ENCODE results near the gene SERPINA5.

Gene SERPINA5

GRCh38 chr14:94568186-94568585 lies 13.0 kb upstream of the SERPINA5 start:
- no peak overlapping the region for H3K4me3 ChIP-seq (ENCODE audit: low read depth in 1 of 2, low read length in 2 of 2)
- no peak overlapping the region for H3K27ac ChIP-seq (ENCODE audit: low read depth, low read length)
- no peak overlapping the region for H3K9ac ChIP-seq (ENCODE audit: low read depth in 1 of 2, low read length in 2 of 2)
- peaks cover 0 to 5% of the 10 kb centered on the region in 2 donors for H3K4me1 ChIP-seq (ENCODE audit: control insufficient read depth in 1 of 2, insufficient read depth in 2 of 2, low read length in 2 of 2)
- no peaks in the 10 kb centered on the region for H3K36me3 ChIP-seq (ENCODE audit: control insufficient read depth in 1 of 2, insufficient read depth in 2 of 2, low read length in 2 of 2)
- H3K27me3 ChIP-seq (ENCODE audit: control insufficient read depth in 1 of 2, insufficient read depth in 2 of 2, low read length in 2 of 2) = no peaks in the 10 kb centered on the region
- H3K9me3 ChIP-seq (ENCODE audit: control insufficient read depth in 1 of 2, low read length in 2 of 2) = no peaks in the 10 kb centered on the region

GRCh38 chr14:94569381-94570001 lies 11.7 kb upstream of the SERPINA5 start:
- Histone ChIP-seq H3K27me3 (ENCODE audit: control insufficient read depth in 1 of 2, insufficient read depth in 2 of 2, low read length in 2 of 2) (no peaks in the 10 kb centered on the region), H3K27ac (ENCODE audit: low read depth, low read length) (no peak overlapping the region), H3K4me1 (ENCODE audit: control insufficient read depth in 1 of 2, insufficient read depth in 2 of 2, low read length in 2 of 2) (peaks cover 0 to 5% of the 10 kb centered on the region in 2 donors), H3K9me3 (ENCODE audit: control insufficient read depth in 1 of 2, low read length in 2 of 2) (no peaks in the 10 kb centered on the region), H3K36me3 (ENCODE audit: control insufficient read depth in 1 of 2, insufficient read depth in 2 of 2, low read length in 2 of 2) (no peaks in the 10 kb centered on the region), H3K9ac (ENCODE audit: low read depth in 1 of 2, low read length in 2 of 2) (no peak overlapping the region), H3K4me3 (ENCODE audit: low read depth in 1 of 2, low read length in 2 of 2) (no peak overlapping the region)

DNA sequence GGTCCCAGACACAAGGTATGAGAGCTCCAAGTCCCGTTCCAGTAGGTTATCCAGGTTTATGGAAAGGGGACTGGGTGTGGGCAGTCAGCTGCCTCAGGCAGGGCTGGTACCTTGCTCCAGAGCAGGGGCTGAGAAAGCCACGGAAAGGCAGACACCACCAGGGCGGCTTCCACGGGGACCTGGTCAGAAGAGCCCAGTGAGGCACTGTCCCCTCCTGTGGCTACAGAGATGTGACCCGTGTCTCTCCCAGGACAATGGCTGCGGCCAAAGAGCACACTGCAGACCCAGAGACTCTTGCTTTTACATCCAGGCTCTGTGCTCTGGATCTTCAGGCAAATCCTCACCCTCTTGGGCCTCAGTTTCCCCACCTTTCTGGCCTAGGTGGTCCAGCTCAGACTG lies 11.2 kb upstream of the SERPINA5 start:
- Histone ChIP-seq H3K27ac (ENCODE audit: low read depth, low read length) (no peak overlapping the region), H3K4me3 (ENCODE audit: low read depth in 1 of 2, low read length in 2 of 2) (no peak overlapping the region)

GRCh38 chr14:94570440-94570839 lies 10.8 kb upstream of the SERPINA5 start:
- Histone ChIP-seq H3K27me3 (ENCODE audit: control insufficient read depth in 1 of 2, insufficient read depth in 2 of 2, low read length in 2 of 2) (no peaks in the 10 kb centered on the region), H3K4me1 (ENCODE audit: control insufficient read depth in 1 of 2, insufficient read depth in 2 of 2, low read length in 2 of 2) (peaks cover 0 to 5% of the 10 kb centered on the region in 2 donors), H3K27ac (ENCODE audit: low read depth, low read length) (no peak overlapping the region), H3K4me3 (ENCODE audit: low read depth in 1 of 2, low read length in 2 of 2) (no peak overlapping the region), H3K36me3 (ENCODE audit: control insufficient read depth in 1 of 2, insufficient read depth in 2 of 2, low read length in 2 of 2) (no peaks in the 10 kb centered on the region), H3K9me3 (ENCODE audit: control insufficient read depth in 1 of 2, low read length in 2 of 2) (no peaks in the 10 kb centered on the region), H3K9ac (ENCODE audit: low read depth in 1 of 2, low read length in 2 of 2) (no peak overlapping the region)

More for the DNA sequence above, 11.2 kb upstream of the SERPINA5 start:
- Histone ChIP-seq H3K36me3 (ENCODE audit: control insufficient read depth in 1 of 2, insufficient read depth in 2 of 2, low read length in 2 of 2) (no peaks in the 10 kb centered on the region), H3K4me1 (ENCODE audit: control insufficient read depth in 1 of 2, insufficient read depth in 2 of 2, low read length in 2 of 2) (peaks cover 0 to 5% of the 10 kb centered on the region in 2 donors), H3K9ac (ENCODE audit: low read depth in 1 of 2, low read length in 2 of 2) (no peak overlapping the region), H3K9me3 (ENCODE audit: control insufficient read depth in 1 of 2, low read length in 2 of 2) (no peaks in the 10 kb centered on the region), H3K27me3 (ENCODE audit: control insufficient read depth in 1 of 2, insufficient read depth in 2 of 2, low read length in 2 of 2) (no peaks in the 10 kb centered on the region)

- no peaks in the 10 kb centered on the region for H3K27me3 ChIP-seq (ENCODE audit: control insufficient read depth in 1 of 2, insufficient read depth in 2 of 2, low read length in 2 of 2)
- no peak overlapping the region for H3K9ac ChIP-seq (ENCODE audit: low read depth in 1 of 2, low read length in 2 of 2)
- no peak overlapping the region for H3K4me3 ChIP-seq (ENCODE audit: low read depth in 1 of 2, low read length in 2 of 2)
- no peak overlapping the region for H3K27ac ChIP-seq (ENCODE audit: low read depth, low read length)
- no peaks in the 10 kb centered on the region for H3K36me3 ChIP-seq (ENCODE audit: control insufficient read depth in 1 of 2, insufficient read depth in 2 of 2, low read length in 2 of 2)
- H3K9me3 ChIP-seq (ENCODE audit: control insufficient read depth in 1 of 2, low read length in 2 of 2) = no peaks in the 10 kb centered on the region
- peaks cover 0 to 5% of the 10 kb centered on the region in 2 donors for H3K4me1 ChIP-seq (ENCODE audit: control insufficient read depth in 1 of 2, insufficient read depth in 2 of 2, low read length in 2 of 2)
Measured at GRCh38 chr14:94571395-94571794, 9.8 kb upstream of the SERPINA5 start.

GRCh38 chr14:94571950-94572349 lies 9.3 kb upstream of the SERPINA5 start:
- Histone ChIP-seq H3K9me3 (ENCODE audit: control insufficient read depth in 1 of 2, low read length in 2 of 2) (no peaks in the 10 kb centered on the region), H3K9ac (ENCODE audit: low read depth in 1 of 2, low read length in 2 of 2) (no peak overlapping the region), H3K4me3 (ENCODE audit: low read depth in 1 of 2, low read length in 2 of 2) (no peak overlapping the region), H3K36me3 (ENCODE audit: control insufficient read depth in 1 of 2, insufficient read depth in 2 of 2, low read length in 2 of 2) (no peaks in the 10 kb centered on the region), H3K27me3 (ENCODE audit: control insufficient read depth in 1 of 2, insufficient read depth in 2 of 2, low read length in 2 of 2) (no peaks in the 10 kb centered on the region), H3K4me1 (ENCODE audit: control insufficient read depth in 1 of 2, insufficient read depth in 2 of 2, low read length in 2 of 2) (peaks cover 0 to 5% of the 10 kb centered on the region in 2 donors), H3K27ac (ENCODE audit: low read depth, low read length) (no peak overlapping the region)

DNA sequence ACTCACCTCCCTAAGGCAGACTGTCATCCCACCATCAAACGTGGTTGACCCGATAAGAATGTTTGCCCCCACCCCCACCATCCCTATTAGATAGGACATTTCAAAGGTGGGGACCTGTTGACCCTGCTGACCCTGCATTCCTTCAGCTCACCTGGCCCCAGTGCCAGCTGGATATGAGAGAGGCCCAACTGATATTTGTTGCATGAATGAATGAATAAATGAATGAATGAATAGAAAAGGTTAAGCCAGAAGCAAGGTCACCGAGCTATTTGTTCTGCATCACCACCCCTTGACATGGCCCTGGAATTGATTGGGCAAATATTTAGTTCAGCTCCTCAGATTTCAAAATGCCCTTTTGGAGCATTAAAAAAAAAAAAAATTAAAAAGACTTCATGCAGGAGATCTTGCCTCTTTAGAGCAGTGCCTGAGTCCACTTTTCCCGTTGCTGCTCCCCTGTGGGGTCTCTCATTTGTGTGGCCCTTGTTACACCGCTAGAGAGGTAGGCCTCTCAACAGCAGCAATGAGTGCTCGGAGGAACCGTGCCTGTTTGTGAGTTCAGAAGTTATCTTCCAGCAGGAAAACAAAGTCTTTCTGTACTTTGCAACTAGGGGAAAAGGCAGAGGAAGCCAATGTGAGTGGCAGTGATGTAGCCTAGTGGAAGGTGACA lies 8.5 kb upstream of the SERPINA5 start:
- no peaks in the 10 kb centered on the region for H3K27me3 ChIP-seq (ENCODE audit: control insufficient read depth in 1 of 2, insufficient read depth in 2 of 2, low read length in 2 of 2)
- H3K4me3 ChIP-seq (ENCODE audit: low read depth in 1 of 2, low read length in 2 of 2) = no peak overlapping the region
- H3K4me1 ChIP-seq (ENCODE audit: control insufficient read depth in 1 of 2, insufficient read depth in 2 of 2, low read length in 2 of 2) = peaks cover 0 to 5% of the 10 kb centered on the region in 2 donors
- H3K27ac ChIP-seq (ENCODE audit: low read depth, low read length) = no peak overlapping the region
- H3K9ac ChIP-seq (ENCODE audit: low read depth in 1 of 2, low read length in 2 of 2) = no peak overlapping the region
- H3K36me3 ChIP-seq (ENCODE audit: control insufficient read depth in 1 of 2, insufficient read depth in 2 of 2, low read length in 2 of 2) = no peaks in the 10 kb centered on the region
- no peaks in the 10 kb centered on the region for H3K9me3 ChIP-seq (ENCODE audit: control insufficient read depth in 1 of 2, low read length in 2 of 2)

DNA sequence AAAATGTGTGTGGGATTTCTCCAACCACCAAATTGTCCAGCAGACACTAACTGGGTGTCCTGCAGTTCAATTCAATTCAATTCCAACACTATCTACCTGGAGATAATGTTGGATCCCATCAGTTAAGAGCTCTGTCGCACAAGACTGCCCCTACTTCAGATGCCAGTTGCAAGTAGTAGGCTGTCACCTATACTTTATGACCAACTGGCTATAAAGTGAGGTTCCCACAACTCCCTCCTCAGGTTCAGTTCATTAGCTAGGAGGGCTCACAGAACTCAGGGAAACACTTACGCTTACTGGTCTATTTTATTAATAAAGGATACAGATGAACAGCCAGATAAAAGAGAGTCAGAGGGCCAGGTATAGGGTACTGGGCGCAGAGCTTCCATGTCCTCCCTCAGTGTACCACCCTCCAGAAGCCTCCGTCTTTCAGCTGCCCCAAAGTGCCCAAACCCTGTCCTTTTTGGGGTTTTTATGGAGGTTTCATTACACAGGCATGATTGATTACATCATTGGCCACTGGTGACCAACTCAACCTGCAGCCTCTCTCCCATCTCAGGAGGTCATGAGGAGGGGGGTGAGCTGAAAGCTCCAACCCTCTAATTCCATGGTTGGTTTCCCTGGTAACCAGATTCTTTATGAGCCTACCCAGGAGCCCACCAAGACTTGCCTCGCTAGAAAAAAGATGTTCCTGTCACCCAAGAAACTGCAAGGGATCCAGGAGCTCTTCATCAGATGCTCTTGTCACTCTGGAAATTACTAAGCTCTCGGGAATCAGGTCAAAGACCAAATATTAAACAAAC lies 7.5 kb upstream of the SERPINA5 start:
- H3K9ac ChIP-seq (ENCODE audit: low read depth in 1 of 2, low read length in 2 of 2) = no peak overlapping the region
- no peak overlapping the region for H3K4me3 ChIP-seq (ENCODE audit: low read depth in 1 of 2, low read length in 2 of 2)
- H3K27me3 ChIP-seq (ENCODE audit: control insufficient read depth in 1 of 2, insufficient read depth in 2 of 2, low read length in 2 of 2) = no peaks in the 10 kb centered on the region
- H3K9me3 ChIP-seq (ENCODE audit: control insufficient read depth in 1 of 2, low read length in 2 of 2) = no peaks in the 10 kb centered on the region
- peaks cover 0 to 5% of the 10 kb centered on the region in 2 donors for H3K4me1 ChIP-seq (ENCODE audit: control insufficient read depth in 1 of 2, insufficient read depth in 2 of 2, low read length in 2 of 2)
- no peak overlapping the region for H3K27ac ChIP-seq (ENCODE audit: low read depth, low read length)
- H3K36me3 ChIP-seq (ENCODE audit: control insufficient read depth in 1 of 2, insufficient read depth in 2 of 2, low read length in 2 of 2) = no peaks in the 10 kb centered on the region

GRCh38 chr14:94574336-94574735 lies 6.9 kb upstream of the SERPINA5 start:
- Histone ChIP-seq H3K4me1 (ENCODE audit: control insufficient read depth in 1 of 2, insufficient read depth in 2 of 2, low read length in 2 of 2) (peaks cover 0 to 5% of the 10 kb centered on the region in 2 donors), H3K27ac (ENCODE audit: low read depth, low read length) (no peak overlapping the region), H3K4me3 (ENCODE audit: low read depth in 1 of 2, low read length in 2 of 2) (no peak overlapping the region), H3K9ac (ENCODE audit: low read depth in 1 of 2, low read length in 2 of 2) (no peak overlapping the region), H3K9me3 (ENCODE audit: control insufficient read depth in 1 of 2, low read length in 2 of 2) (no peaks in the 10 kb centered on the region), H3K27me3 (ENCODE audit: control insufficient read depth in 1 of 2, insufficient read depth in 2 of 2, low read length in 2 of 2) (no peaks in the 10 kb centered on the region), H3K36me3 (ENCODE audit: control insufficient read depth in 1 of 2, insufficient read depth in 2 of 2, low read length in 2 of 2) (no peaks in the 10 kb centered on the region)
